SKM-1 treated with dmso at 0.1 percent for 144 hours (cell line): ENCODE measurements around the gene TBC1D25.
"Not testable (repeated sequence)": the region's sequence is repeated elsewhere in the genome, so short reads cannot be mapped to it uniquely, and the experiment has no call there.

Source experiments
- DNase-seq: peaks from one replicate; lab custom pipeline; 2025; ENCODE audit not compliant: unreplicated experiment; lab: John Stamatoyannopoulos, UW

TBC1D25 gene

DNA sequence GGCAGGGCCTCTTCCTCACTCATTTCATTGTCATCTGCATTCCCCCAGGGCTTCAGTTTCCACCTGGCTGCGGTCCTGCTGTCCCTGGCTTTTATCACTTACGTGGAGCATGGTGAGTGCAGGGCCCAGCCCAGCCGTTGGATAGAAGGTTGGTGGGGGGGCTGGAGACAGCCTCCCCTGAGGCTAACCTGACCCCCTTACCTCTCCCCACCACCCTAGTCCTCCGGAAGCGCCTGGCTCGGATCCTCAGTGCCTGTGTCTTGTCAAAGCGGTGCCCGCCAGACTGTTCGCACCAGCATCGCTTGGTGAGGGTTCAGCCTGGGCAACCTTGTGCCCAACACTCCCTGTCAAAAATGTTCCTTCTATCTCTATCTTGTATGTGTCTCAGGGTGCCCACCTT is 23.7 kb upstream of the TBC1D25 start:
- no peak for DNase-seq

DNA sequence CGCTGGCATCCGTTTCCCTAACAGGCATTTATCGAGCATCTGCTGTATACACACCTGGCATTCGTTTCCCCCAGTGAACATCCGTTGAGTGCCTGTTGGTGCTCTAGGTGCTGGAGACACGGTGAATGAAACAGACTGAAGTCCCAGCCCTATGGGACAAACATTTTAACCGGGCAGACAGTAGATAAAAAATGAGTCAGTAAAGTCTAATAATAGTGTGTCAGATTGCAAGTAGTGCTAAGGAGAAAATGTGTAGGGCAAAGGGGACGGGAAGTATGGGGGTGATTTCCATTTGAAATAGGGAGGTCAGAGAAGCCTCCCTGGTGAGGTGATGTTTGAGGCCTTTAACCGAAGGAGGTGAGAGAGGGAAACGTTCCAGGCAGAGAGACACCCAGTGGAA is 23.2 kb upstream of the TBC1D25 start:
- no peak for DNase-seq

DNA sequence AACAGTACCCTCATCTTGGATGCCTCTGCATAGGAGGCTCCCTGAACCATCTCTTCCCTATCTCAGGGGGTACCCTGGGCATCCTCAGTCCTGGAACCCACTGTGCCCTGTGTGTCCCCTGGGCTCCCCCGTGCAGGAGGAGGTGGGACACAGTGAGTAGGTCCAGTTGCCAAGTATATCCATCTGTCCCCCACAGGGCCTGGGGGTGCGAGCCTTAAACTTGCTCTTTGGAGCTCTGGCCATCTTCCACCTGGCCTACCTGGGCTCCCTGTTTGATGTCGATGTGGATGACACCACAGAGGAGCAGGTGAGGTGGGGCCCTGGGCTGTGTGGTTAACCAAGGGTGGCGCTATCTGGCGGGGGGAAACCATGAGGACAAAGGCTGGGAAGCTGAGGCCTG is 22.5 kb upstream of the TBC1D25 start:
- no peak for DNase-seq

DNA sequence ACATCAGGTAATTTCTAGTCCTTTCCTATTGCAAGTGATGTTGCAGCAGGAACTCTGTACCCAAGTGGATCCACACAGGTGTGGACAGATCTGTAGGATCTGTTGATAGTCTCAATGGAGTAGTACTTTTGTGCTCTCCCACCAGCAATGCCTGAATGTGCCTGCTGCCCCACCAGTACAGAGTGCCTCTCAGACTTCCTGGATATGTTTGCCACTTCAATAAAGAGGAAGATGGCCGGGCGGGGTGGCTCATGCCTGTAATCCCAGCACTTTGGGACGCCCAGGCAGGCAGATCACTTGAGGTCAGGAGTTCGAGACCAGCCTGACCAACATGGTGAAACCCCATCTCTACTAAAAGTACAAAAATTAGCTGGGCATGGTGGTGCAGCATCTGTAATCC is 20.0 kb upstream of the TBC1D25 start:
- not testable (repeated sequence) for DNase-seq

DNA sequence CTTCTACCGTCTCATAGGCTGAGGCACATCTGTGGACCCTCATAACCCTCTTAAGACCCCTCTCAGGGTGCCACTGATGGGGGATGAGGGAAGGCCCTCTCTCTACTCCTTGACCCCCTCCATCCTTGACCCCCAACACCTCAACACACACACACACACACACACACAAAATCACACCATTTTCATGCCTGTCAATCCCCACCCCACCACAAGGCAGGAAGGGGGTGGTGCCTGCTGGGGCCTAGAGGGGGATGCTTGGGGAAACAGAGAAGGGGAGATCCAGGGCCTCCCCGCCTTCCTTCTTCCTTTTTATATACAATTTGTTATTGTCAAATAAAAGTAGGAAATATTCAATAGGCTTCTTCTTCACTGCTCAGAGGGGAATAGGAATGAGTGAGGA is 19.1 kb upstream of the TBC1D25 start:
- no peak for DNase-seq

DNA sequence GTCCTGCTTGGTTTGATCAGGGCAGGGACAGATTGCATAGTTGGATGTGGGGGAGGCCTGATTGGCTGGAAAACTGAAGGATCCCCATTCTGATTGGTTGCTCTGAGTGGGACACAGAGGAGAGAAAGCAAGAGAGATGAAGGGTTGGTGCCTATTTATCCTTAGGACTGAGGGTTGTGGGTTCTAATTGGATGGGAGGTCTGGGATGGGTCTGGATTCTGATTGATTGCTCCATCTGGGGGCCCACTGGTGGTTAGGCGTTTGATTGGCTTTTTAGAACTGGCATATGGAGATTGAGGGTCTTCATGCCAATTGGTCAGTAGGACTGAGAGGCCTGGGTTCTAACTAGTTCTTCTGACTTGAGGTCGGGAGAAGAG is 18.6 kb upstream of the TBC1D25 start:
- no peak for DNase-seq

DNA sequence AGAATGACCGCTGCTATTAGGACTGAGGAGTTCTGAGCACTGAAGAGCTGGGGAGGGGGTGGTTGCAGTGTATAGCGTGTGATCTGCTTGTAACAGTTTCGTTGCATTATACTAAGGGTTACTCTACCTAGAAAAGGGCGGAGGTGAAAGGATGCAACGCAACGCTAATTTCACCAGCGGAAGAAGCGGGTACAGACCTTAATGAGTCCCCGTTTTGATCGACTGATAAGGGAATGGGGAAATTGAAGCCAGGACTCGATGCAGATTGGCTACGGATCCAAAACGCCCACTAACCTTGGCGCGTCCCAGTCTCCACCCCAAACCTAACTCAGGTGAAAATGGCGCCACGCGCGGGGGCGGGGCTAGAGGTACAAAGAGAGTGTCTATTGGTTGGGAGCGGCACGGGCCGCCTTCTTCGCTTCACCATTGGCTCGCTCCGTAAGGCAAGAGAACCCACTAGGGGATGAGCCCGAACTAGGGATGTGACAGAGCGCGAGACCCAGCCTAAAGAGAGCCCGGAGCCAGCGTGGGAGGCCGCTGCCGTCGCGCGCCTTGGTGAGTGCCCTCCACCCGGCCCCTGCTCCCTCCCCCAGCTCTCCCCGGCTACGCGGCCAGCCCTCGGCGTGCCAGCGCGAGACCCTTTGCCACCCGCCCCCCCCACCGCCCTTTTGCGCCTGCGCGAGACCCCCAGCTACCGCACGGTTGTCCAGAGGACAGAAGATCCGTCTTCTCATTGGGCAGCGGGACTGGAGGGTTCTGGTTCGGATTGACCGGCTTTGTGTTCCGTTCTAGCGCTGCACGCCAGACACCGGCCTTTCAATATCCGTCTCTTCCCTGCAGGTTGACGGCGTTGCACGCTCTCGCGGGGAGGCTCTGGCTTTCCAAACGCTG is 17.9 kb upstream of the TBC1D25 start, which contains the start of gene EBP:
TSS of gene EBP (plus strand) at position 456 of the 891 bp plus-strand sequence. CDS start 1,964 bp downstream, outside the sequence.
- peak; percentile 83 for DNase-seq

DNA sequence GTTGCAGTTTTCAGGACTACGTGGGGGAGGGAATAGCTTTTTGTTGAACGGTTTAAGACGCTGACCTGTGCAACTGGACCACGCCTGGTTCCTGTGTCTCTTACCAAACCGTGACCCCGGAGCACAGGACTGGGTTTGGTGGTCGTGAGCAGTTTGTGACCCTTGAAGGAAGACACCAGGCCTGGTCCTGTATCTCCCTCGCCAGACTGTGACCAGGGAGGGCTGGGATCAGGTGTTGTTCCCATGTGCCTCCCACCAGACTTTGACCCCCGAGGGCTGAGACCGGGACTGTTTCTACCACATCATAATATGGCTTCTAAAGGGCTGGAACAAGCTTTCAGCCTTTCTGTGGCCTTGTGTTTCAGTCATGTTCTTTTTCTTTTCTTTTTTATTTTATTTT is 17.2 kb upstream of the TBC1D25 start:
- no peak for DNase-seq

DNA sequence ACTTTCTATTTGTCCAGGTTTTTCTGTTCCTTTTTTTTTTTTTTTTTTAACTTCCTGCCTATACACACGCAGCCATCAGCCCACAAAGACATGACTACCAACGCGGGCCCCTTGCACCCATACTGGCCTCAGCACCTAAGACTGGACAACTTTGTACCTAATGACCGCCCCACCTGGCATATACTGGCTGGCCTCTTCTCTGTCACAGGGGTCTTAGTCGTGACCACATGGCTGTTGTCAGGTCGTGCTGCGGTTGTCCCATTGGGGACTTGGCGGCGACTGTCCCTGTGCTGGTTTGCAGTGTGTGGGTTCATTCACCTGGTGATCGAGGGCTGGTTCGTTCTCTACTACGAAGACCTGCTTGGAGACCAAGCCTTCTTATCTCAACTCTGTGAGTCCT is 15.8 kb upstream of the TBC1D25 start:
- DNase-seq = no peak

DNA sequence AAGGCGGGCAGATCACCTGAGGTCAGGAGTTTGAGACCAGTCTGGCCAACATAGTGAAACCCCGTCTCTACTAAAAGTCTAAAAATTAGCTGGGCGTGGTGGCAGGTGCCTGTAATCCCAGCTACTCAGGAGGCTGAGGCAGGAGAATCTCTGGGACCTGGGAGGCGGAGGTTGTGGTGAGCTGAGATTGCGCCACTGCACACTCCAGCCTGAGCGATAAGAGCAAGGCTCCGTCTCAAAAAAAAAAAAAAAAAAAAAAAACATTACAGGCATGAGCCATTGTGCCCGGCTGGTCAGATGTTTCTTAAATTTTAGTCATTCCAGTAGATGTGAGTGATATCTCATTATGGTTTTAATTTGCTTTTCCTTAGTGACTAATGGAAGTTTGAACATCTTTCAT is 13.7 kb upstream of the TBC1D25 start:
- DNase-seq = not testable (repeated sequence)

DNA sequence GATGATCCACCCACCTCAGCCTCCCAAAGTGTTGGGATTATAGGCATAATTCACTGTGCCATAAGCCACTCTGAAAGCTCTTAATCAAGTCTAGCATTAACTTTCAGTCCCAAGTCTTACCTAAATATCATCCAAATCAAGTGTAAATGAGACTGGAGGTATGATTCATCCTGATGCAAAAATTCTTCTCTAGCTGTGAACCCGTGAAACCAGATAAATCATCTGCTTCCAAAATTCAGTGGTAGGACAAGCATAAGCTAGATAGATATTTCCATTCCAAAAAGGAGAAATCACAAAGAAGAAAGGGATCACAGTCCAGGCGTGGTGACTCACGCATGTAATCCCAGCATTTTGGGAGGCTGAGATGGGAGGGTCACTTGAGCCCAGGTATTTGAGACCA is 8.8 kb upstream of the TBC1D25 start:
- no peak for DNase-seq

DNA sequence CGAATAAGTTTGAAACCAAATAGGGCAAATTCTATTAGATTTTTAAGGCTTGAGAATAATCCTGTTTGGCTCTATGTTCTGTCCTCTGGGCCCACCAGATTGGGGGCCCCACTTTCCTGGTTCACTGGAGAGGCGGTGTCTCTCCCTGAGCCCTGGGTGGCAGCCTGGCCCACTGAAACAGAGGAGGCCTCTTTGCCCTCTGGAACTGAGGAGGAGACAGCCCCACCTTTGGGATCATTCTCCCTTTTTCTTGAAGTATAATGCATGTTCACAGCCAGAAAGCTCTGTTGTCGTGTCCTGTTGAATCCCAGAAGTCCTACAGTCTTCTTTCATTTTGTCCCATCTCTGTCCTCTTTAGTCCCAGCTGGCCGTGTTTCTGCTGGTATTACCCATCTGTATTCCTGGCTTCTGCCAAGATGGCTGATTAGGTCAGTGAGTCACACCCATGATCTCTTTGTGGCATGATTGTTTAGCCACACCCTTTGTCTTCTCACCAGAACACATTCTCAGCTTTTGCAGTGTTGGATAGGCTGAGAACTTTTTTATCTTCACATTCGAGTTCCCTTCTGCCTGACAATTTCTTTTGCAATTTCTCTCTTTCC is 8.1 kb upstream of the TBC1D25 start:
- no peak for DNase-seq

DNA sequence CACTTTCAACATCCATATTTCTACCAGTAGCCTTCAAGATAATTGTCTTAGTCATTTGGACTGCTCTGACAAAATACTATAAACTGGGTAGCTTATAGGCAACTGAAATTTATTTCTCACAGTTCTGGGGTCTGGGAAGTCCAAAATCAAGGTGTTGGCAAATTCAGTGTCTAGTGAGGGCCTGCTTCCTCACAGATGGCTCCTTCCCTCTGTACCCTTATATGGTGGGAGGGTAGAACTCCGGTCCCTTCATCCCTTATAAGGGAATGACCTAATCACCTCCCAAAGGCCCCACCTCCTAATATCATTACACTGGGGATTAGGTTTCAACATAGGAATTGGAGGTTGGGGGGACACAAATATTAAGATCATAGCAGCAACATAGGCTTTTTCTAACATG is 7.4 kb upstream of the TBC1D25 start:
- DNase-seq = no peak

DNA sequence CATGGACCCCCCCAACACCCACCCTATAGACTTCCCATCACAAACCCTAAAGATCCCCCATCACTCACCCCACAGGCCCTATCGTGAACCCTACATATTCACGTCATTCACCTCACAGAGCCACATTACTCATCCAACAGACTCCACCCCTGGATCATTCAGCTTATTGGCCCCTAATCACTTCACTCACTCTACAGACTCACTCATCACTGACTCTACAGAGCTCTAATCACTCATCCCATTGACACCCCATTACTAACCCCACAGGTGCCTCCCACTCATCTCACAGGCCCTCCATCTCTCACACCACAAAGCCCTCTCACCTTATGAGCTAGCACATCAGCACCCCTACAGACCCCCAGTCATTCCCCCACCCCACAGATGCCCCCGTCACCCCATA is 6.3 kb upstream of the TBC1D25 start:
- DNase-seq = no peak

DNA sequence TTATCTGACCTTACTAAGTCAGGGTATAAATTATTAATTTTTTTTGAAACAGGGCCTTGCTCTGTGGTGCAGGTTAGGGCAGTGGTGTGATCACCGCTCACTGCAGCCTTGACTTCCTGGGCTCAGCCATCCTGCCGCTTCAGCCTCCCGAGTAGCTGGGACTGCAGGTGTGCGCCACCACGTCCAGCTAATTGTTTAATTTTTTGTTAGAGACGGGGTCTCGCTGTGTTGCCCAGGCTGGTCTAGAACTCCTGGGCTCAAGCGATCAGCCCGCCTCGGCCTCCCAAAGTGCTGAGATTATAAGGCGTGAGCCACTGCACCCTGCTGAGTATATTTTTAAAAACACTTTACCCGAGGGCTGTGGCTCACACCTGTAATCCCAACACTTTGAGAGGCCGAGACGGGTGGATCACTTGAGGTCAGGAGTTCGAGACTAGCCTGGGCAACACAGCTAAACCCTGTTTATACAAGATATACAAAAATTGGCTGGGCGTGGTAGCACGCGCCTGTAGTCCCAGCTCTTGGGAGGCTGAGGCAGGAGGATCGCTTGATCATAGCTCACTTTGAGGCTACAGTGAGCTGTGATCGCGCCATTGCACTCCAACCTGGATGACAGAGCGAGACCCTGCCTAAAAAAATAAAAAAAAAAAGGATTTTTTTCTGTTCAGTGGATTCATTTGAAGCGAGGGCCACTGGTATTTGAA is 721 bp upstream of the TBC1D25 start:
- DNase-seq = no peak

DNA sequence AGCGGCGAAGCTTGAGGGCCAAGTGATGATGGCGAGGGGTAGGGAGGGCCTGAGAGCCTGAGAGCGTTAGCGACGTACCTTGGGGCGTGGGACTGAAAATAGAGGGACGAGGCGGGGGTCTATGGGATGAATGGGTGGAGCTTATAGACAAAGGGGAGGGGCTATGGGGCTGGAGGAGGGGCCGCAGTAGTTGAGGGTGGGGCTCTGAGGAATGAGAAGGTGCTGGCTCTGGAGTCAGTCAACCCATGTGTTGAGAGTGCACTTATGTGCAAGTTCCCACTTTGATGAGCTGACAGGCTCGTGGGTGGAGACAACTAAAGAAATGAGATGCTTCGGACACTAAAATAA is 488 bp downstream of the TBC1D25 start:
- peak; percentile 14 for DNase-seq

DNA sequence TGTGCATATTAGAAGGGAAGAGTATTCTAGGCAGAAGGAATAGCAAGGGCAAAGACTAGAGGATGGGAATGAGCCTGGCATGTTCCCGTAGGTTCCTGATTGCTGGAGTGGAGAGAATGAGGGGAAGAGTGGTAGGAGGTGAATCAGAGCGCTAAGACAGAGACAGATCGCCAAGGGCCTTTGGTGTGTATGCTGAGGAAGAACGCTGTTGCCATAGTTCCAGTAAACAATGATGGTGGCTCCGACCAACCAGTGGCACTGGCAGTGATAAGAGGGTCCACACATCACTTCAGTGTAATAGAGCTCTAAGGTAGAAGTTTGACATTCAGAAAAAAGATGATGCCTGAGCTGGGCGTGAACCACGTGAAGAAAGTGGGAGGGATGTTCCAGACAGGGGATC is 966 bp downstream of the TBC1D25 start:
- no peak for DNase-seq

DNA sequence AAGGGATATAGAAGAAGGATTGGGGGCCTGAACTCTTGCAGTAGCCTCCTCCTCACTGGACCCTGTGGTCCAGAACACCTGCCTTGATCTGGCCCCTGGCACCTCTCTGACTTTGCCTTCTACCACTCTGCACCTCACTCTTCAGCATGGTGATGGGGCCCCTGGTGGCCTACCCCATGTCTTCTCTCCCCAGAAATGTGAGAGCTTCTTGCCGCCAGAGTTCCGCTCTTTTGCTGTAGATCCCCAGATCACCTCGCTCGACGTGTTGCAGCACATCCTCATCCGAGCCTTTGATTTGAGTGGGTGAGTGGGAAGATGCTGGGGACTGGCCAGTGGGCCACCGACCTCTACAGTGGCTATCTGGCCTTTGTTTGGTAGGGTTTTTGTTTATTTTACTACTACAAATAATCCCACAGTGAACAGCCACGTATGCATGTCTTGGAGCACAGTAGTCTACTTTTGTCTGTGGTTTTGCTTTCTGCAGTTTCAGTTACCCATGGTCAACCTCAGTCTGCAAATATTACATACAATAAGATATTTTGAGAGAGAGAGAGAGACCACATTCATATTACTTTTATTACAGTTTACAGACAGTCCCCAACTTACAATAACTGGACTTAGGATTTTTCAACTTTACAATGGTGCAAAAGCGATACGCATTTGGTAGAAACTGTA is 1.8 kb downstream of the TBC1D25 start:
- DNase-seq = no peak

DNA sequence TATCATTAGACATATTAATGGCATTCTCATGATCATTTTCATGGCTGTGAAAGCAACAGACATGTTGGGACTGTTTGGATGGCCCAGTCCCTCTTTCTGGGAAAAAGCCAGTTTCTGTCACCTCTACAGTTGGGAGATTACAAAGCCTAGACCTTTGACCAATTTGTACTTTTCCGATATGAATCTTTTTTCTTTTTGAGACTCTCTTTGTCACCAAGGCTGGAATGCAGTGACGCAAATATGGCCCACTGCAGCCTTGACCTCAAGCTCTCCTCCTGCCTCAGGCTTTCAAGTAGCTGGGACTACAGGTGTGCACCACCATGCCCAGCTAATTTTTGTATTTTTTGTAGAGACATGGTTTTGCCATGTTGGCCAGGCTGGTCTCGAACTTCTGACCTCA is 9.4 kb downstream of the TBC1D25 start:
- no peak for DNase-seq

DNA sequence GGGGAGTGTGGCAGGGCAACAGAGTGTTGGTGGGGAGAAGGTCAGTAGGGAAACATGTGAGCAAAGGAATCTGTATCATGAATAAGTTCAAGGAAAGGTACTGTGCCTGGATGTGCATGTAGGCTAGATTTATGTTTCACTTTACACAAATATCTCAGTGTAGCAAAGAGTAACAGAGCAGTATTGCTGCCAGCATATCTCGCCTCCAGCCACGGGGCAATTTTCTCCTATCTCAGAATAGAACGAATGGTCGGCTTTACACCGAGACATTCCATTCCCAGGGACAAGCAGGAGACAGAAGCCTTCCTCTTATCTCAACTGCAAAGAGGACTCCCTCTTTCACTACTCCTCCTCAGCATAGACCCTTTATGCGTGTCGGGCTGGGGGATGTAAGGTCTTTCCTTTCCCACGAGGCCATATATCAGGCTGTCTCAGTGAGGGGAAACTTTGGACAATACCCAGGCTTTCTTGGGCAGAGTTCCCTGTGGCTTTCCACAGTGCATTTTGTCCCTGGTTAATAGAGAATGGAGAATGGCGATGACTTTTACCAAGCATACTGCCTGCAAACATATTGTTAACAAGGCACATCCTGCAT is 16.3 kb downstream of the TBC1D25 start:
- DNase-seq = not testable (repeated sequence)

DNA sequence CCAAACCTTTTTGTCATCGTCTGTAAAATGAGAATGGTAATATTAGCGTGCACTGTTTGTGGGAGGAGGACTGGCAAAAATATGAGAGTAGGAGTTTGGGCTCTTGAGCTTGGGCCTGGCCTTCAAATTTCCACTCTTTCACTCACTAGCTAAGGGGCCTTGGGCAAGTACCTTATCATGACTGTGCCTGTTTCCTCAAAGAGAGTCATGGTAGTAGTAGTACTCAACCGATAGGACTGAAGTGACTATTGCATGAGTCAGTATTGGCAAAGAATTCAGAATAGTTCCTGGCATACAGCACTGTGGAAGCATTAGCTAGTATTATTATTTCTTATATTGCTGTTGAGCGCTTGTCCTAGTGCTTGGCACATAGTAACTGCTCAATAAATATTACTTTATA is 18.8 kb downstream of the TBC1D25 start:
- DNase-seq = no peak
